ENCODE results near the gene ZCCHC7.

- TF ChIP-seq CTCF (IDR thresholded peaks at IDR 0.05; ENCODE audit: insufficient read depth, low read depth, low read length) (no peak), EZH2 (IDR thresholded peaks at IDR 0.05; ENCODE audit: insufficient read depth, low read length) (no peak)
Measured at GRCh38 chr9:37372839-37373238, 252.5 kb downstream of the ZCCHC7 start.

All from astrocyte (in vitro differentiated cells and primary cell).